A549 (cell line): Measurements from ENCODE around the gene DFFB.

Experiments used
- CTCF ChIP-seq: fragments of >200 bp; sonication (Bioruptor Twin); formaldehyde crosslinking; IDR thresholded peaks from 3 replicates; pipeline ENCODE4 v1.5.1; 2016
- EP300 ChIP-seq, 2 experiments: fragments of >200 bp; sonication (Bioruptor Twin); formaldehyde crosslinking; IDR thresholded peaks; 2 replicates in 1 of 2; 3 replicates in 1 of 2; pipeline ENCODE4 v1.6.1; 2016 to 2017
- HDAC2 ChIP-seq: fragments of 200-600 bp; sonication (generic); IDR thresholded peaks from 2 replicates; pipeline ENCODE4 v1.6.1; 2016
- JUNB ChIP-seq: fragments of >200 bp; sonication (Bioruptor Twin); formaldehyde crosslinking; IDR thresholded peaks from 2 replicates; pipeline ENCODE4 v1.6.1; 2016
- POLR2A ChIP-seq: IDR thresholded peaks from 2 replicates; pipeline ENCODE4 v1.6.1; 2012; ENCODE audit warnings: mild to moderate bottlenecking, low read length
- RAD21 ChIP-seq, 2 experiments: fragments of >200 bp in 1 of 2; sonication (Bioruptor Twin) in 1 of 2; formaldehyde crosslinking in 1 of 2; IDR thresholded peaks in 1 of 2; conservative IDR thresholded peaks in 1 of 2; 2 replicates in 1 of 2; 3 replicates in 1 of 2; pipeline ENCODE4 v1.6.1; 2012 to 2018; ENCODE audit warnings: inconsistent platforms in 1 of 2
- TF ChIP-seq, protein P1 (sequence below): fragments of 250-450 bp; sonication (Bioruptor Pico); IDR thresholded peaks from 2 replicates; pipeline ENCODE4 v1.5.0; 2020; ENCODE audit warnings: low read depth, mild to moderate bottlenecking, moderate library complexity

DNA sequence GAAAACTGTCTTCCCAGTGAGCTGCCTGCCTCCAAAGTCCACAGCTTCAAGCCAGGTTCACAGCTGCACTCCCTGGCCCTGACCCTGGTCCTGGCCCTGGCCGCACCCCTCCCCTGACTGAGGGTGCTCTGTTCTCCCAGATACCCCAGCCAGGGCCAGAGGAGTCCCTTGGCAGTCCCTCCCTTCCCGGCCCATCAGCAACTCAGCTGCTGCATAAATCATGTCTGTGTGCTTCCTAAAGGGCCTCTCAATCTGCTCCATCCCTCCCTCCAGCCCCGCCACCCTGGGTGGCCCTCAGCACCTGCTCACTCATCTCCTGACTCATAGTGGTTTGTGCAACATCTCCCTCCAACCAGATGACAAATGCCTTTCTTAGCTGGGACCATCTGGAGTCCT lies 67.5 kb downstream of the DFFB start:
- no peak for TF ChIP-seq CTCF
- TF ChIP-seq POLR2A, result no peak
- no peak for TF ChIP-seq RAD21 (conservative IDR thresholded peaks at IDR 0.05 in 1 of 2, IDR thresholded peaks at IDR 0.05 in 1 of 2)
- no peak for TF ChIP-seq HDAC2
- TF ChIP-seq EP300 (IDR thresholded peaks at IDR 0.05), result peak in 1 of 2 experiments; percentile 15; a peak in 1 of 5 replicates
- peak; percentile 25; the same call in 1 of the 2 replicates for TF ChIP-seq JUNB
- TF ChIP-seq, protein P1, sequence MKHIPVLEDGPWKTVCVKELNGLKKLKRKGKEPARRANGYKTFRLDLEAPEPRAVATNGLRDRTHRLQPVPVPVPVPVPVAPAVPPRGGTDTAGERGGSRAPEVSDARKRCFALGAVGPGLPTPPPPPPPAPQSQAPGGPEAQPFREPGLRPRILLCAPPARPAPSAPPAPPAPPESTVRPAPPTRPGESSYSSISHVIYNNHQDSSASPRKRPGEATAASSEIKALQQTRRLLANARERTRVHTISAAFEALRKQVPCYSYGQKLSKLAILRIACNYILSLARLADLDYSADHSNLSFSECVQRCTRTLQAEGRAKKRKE (CRISPR knock-in tag), result no peak
